HepG2 (cell line): ENCODE data around the gene ACSL5. TPM values are rescaled to one million over a fixed set of nuclear protein-coding genes. Genes with fewer than 3 reads are reported as not detected.

Experiments
- ATAC-seq: fragments of 200-7000 bp; cut with Tn5 transposase; 3 replicates; pipeline ENCODE4 v1.9.1; 2020; ENCODE audit warnings: mild to moderate bottlenecking, moderate library complexity
- BruUV-seq: library from RNA; stranded (reverse); fragments of 400-500 nt; replicated peaks from 2 replicates; lab custom pipeline; 2021; lab: Mats Ljungman, UMichigan
- CTCF ChIA-PET: fragments of 300-600 bp; formaldehyde crosslinking; extraction: SDS; loops from one replicate; lab custom pipeline; 2021; ENCODE audit warnings: low total read pairs, inconsistent platforms, low intra/inter-chr PET ratio; lab: Yijun Ruan, JAX
- POLR2A ChIA-PET: fragments of 350-600 bp; sonication (Branson Sonifier 250); formaldehyde crosslinking; loops from one replicate; lab custom pipeline; 2020; ENCODE audit warnings: antibody characterized with exemption, inconsistent platforms; lab: Yijun Ruan, JAX
- DNase-seq: peaks from one replicate; pipeline ENCODE4 v3.0.0-alpha.2; 2015; ENCODE audit warnings: low spot score
- FAIRE-seq: peaks from 3 replicates; lab custom pipeline; 2011; peaks lifted over from hg19 to GRCh38; lab: Jason Lieb, UNC
- H2AFZ ChIP-seq: one replicate; pipeline ENCODE4 v1.6.1; 2011; ENCODE audit warnings: low read length, inconsistent platforms
- H3K27ac ChIP-seq: fragments of 300-600 bp; 3 replicates; pipeline ENCODE4 v1.8.0; 2011; ENCODE audit warnings: mixed run types, mild to moderate bottlenecking, mixed read lengths, low read length, inconsistent platforms; ENCODE audit not compliant: insufficient read depth; ENCODE audit errors: extremely low read length
- H3K27me3 ChIP-seq, 2 experiments: fragments of 200-600 bp in 1 of 2; 2 replicates in 1 of 2; 3 replicates in 1 of 2; pipeline versions ENCODE4 v1.6.0 to v1.8.0; 2011; ENCODE audit warnings: low read length in 2 of 2, mild to moderate bottlenecking in 2 of 2, moderate library complexity in 2 of 2, inconsistent platforms in 1 of 2; ENCODE audit not compliant: insufficient read depth in 2 of 2, control insufficient read depth in 1 of 2
- H3K36me3 ChIP-seq, 2 experiments: fragments of 200-600 bp in 1 of 2; replicated peaks in 1 of 2; 2 replicates in 1 of 2; 3 replicates in 1 of 2; pipeline versions ENCODE4 v1.5.1 to v1.8.0; 2011; ENCODE audit warnings: low read length in 2 of 2, inconsistent platforms in 1 of 2; ENCODE audit not compliant: insufficient read depth in 2 of 2, control insufficient read depth in 1 of 2
- H3K4me1 ChIP-seq: 2 replicates; pipeline ENCODE4 v1.5.1; 2012; ENCODE audit warnings: low read length, inconsistent platforms; ENCODE audit not compliant: insufficient read depth
- H3K4me2 ChIP-seq: 2 replicates; pipeline ENCODE4 v1.6.0; 2011; ENCODE audit warnings: low read depth, low read length, inconsistent platforms
- H3K4me3 ChIP-seq, 3 experiments: fragments of 200-600 bp in 1 of 3; sonication (generic), shearing (Covaris generic) in 1 of 3; replicated peaks in 1 of 3; 2 replicates each; pipeline ENCODE4 v1.5.1; 2011 to 2016; ENCODE audit warnings: low read length in 3 of 3, inconsistent platforms in 2 of 3, low read depth in 2 of 3, mild to moderate bottlenecking in 2 of 3, control low read depth in 1 of 3, mixed read lengths in 1 of 3; ENCODE audit not compliant: insufficient read depth in 1 of 3
- H3K79me2 ChIP-seq: one replicate; pipeline ENCODE4 v1.6.1; 2011; ENCODE audit warnings: low read length, inconsistent platforms; ENCODE audit not compliant: insufficient read depth
- H3K9ac ChIP-seq: 2 replicates; pipeline ENCODE4 v1.6.0; 2011; ENCODE audit warnings: mild to moderate bottlenecking, low read depth, low read length, inconsistent platforms; ENCODE audit not compliant: insufficient read depth
- H3K9me3 ChIP-seq: 2 replicates; pipeline ENCODE4 v1.5.1; 2012; ENCODE audit warnings: mild to moderate bottlenecking, low read length
- H4K20me1 ChIP-seq: 2 replicates; pipeline ENCODE4 v1.6.0; 2011; ENCODE audit warnings: inconsistent platforms, mild to moderate bottlenecking, low read length, moderate library complexity; ENCODE audit not compliant: insufficient read depth
- CC2D1A ChIP-seq: sonication (generic); formaldehyde crosslinking; IDR thresholded peaks from 2 replicates; pipeline ENCODE4 v1.8.1; 2023; ENCODE audit warnings: mild to moderate bottlenecking, missing genetic modification reagents
- HOXA7 ChIP-seq: sonication (generic); formaldehyde crosslinking; IDR thresholded peaks from 2 replicates; pipeline ENCODE4 v1.8.1; 2022; ENCODE audit warnings: mild to moderate bottlenecking, missing genetic modification reagents, moderate library complexity
- KAT2B ChIP-seq: fragments of 150-350 bp; IDR thresholded peaks from 2 replicates; pipeline ENCODE4 v1.6.1; 2014; ENCODE audit warnings: low read depth, low read length, borderline replicate concordance
- MAF1 ChIP-seq: sonication (generic); formaldehyde crosslinking; IDR thresholded peaks from 2 replicates; pipeline ENCODE4 v1.5.0; 2020; ENCODE audit warnings: missing genetic modification reagents, borderline replicate concordance
- NONO ChIP-seq, 2 experiments: fragments of 450-650 bp in 1 of 2; sonication (generic) in 1 of 2; formaldehyde crosslinking in 1 of 2; IDR thresholded peaks in 1 of 2; conservative IDR thresholded peaks in 1 of 2; 2 replicates each; pipeline versions ENCODE4 v1.6.1 to v1.8.0; 2017 to 2022; ENCODE audit warnings: mild to moderate bottlenecking in 1 of 2, missing genetic modification reagents in 1 of 2, moderate library complexity in 1 of 2
- RBM39 ChIP-seq: fragments of 200-400 bp; formaldehyde crosslinking; IDR thresholded peaks from one replicate; pipeline ENCODE4 v1.6.1; 2018; ENCODE audit warnings: antibody characterized with exemption, mild to moderate bottlenecking, low read depth, low read length; ENCODE audit not compliant: poor library complexity, severe bottlenecking
- ZNF367 ChIP-seq: sonication (generic); formaldehyde crosslinking; IDR thresholded peaks from 2 replicates; pipeline ENCODE4 v1.4.0; 2020; ENCODE audit warnings: missing genetic modification reagents, borderline replicate concordance
- WGBS: methylation state at CpG from one replicate; pipeline ENCODE4 v1.1.6; 2017; ENCODE audit warnings: low lambda C conversion rate; 5-methylcytosine and 5-hydroxymethylcytosine counted together
- in situ Hi-C: cut with HindIII; loops from 2 replicates; pipeline ENCODE4 v1.10.0; 2017; ENCODE audit warnings: low pct_unique_long_range_greater_than_20kb; ENCODE audit not compliant: extremely low pct_ligation_motif_present
- intact Hi-C: fragments of 100-400 bp; cut with micrococcal nuclease; formaldehyde crosslinking; loops from one replicate; pipeline ENCODE4 v1.10.0; 2022; ENCODE audit not compliant: unreplicated experiment
- polyA plus RNA-seq, 8 experiments: library from polyadenylated mRNA; depleted of rRNA in 3 of 8; stranded (reverse) in 7 of 8; unstranded in 1 of 8; fragments of >200 nt; fragmentation: Illumina TruSeq in 4 of 8; extraction: Trizol in 4 of 8; gene quantifications; 2 replicates each; pipeline versions ENCODE4 v1.2.1 to v1.2.3, GENCODE V29; 2011 to 2016; ENCODE audit warnings: low read depth in 4 of 8, missing spikeins in 1 of 8, mixed read lengths in 1 of 8; ENCODE audit not compliant: insufficient read depth in 1 of 8
- total RNA-seq, 5 experiments: library from RNA; depleted of rRNA; stranded (reverse); fragments of >200 nt; fragmentation: Illumina TruSeq; extraction: Trizol; gene quantifications; 2 replicates each; pipeline ENCODE4 v1.2.3, GENCODE V29; 2016; ENCODE audit warnings: low read depth in 1 of 5
- TF ChIP-seq, protein P1 (sequence below): IDR thresholded peaks from 2 replicates; pipeline ENCODE4 v1.6.1; 2018; ENCODE audit warnings: missing genetic modification reagents, mild to moderate bottlenecking, missing compliant biosample characterization
- TF ChIP-seq, protein P2 (sequence below): IDR thresholded peaks from 2 replicates; pipeline ENCODE4 v1.6.1; 2016; ENCODE audit warnings: missing compliant biosample characterization, missing genetic modification reagents, borderline replicate concordance
- TF ChIP-seq, protein P3 (sequence below): sonication (generic); formaldehyde crosslinking; IDR thresholded peaks from 2 replicates; pipeline ENCODE4 v1.4.0; 2020; ENCODE audit warnings: missing genetic modification reagents
- TF ChIP-seq, protein P4 (sequence below): sonication (generic); formaldehyde crosslinking; IDR thresholded peaks from 2 replicates; pipeline ENCODE4 v1.8.1; 2022; ENCODE audit warnings: low read depth, mild to moderate bottlenecking, missing genetic modification reagents

ACSL5 gene
- total and polyA plus RNA-seq, 2 of the 13 experiments (the other 11 are each of a cell fraction or from before 2014, with no cell fraction given) = 56.4 to 82.5 TPM

DNA sequence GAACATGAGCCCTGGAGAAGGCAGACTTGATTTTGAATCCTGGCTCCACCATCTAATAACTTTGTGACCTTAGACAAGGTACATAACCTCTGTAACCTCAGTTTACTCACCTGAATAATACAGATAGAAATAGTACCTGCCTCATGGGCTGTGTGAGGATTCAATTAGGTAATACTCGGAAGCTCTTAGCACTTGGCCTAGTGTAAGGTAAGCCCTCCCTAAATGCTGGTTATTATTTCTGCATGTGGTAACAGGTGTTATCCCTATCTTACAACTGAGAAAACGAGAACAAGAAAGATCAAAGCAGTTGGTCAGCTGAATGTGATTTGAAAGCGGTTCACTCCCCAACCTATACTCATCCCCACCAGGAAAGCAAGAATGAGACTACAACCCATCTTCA, 28.7 kb upstream of the ACSL5 start:
- ChIA-PET POLR2A (no interaction called here), CTCF (no interaction called here)
- Histone ChIP-seq H4K20me1 (no peaks in the 10 kb centered on the region), H3K4me1 (peaks cover 31% of the 10 kb centered on the region), H2AFZ (no peak overlapping the region), H3K27me3 (no peaks in the 10 kb centered on the region), H3K9me3 (no peaks in the 10 kb centered on the region), H3K79me2 (no peaks in the 10 kb centered on the region), H3K36me3 (no peaks in the 10 kb centered on the region), H3K4me3 (no peak overlapping the region), H3K4me2 (no peak overlapping the region), H3K9ac (no peak overlapping the region), H3K27ac (no peak overlapping the region)
- DNase-seq (no peak), ATAC-seq (no peak), FAIRE-seq (no peak)
- BruUV-seq = no TSS peak
- no peak for TF ChIP-seq HOXA7 (CRISPR knock-in tag)
- TF ChIP-seq, protein P1, sequence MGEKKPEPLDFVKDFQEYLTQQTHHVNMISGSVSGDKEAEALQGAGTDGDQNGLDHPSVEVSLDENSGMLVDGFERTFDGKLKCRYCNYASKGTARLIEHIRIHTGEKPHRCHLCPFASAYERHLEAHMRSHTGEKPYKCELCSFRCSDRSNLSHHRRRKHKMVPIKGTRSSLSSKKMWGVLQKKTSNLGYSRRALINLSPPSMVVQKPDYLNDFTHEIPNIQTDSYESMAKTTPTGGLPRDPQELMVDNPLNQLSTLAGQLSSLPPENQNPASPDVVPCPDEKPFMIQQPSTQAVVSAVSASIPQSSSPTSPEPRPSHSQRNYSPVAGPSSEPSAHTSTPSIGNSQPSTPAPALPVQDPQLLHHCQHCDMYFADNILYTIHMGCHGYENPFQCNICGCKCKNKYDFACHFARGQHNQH (CRISPR knock-in tag) = no peak
- intact Hi-C loops = no loop called here
- 20% methylated on average over 3 of the region's 3 CpGs for WGBS
- in situ Hi-C loops = loop anchor here (25.0 kb wide), 1 partner anchor 92 kb away; the partner anchor contains the start of genes VTI1A and ZDHHC6

DNA sequence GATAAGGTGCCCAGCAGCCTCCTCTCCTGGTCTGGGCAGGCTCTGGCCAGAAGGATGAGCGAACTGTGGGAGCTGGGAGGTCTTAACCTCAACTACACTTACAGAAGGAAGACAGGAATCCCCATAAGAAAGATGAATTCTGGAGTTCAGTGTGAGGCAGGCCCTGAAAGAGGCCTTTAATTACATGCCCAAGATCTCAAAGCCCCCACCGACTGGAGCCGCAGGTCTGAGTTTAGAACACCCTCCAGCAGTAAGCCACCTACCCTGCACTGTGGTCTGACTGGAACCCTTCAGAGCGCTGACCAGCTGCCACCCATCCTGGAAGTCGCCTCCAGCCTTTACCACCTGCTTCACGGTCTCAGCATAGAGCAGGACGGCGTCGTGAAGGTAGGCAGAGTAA, 28.2 kb upstream of the ACSL5 start:
- H4K20me1 ChIP-seq = no peaks in the 10 kb centered on the region
- H3K4me1 ChIP-seq = peaks cover 31% of the 10 kb centered on the region
- H3K9ac ChIP-seq = no peak overlapping the region
- BruUV-seq = no TSS peak
- CTCF ChIA-PET = no interaction called here
- H3K79me2 ChIP-seq = no peaks in the 10 kb centered on the region
- H3K27me3 ChIP-seq = no peaks in the 10 kb centered on the region
- no peak overlapping the region for H3K27ac ChIP-seq
- 87% methylated on average over 8 of the region's 9 CpGs for whole genome bisulfite sequencing
- intact Hi-C loops (no loop called here), in situ Hi-C loops (loop anchor here (25.0 kb wide), 1 partner anchor 92 kb away; the partner anchor contains the start of genes VTI1A and ZDHHC6)
- H3K4me2 ChIP-seq = no peak overlapping the region
- POLR2A ChIA-PET = no interaction called here
- no peak overlapping the region for H3K4me3 ChIP-seq
- no peak overlapping the region for H2AFZ ChIP-seq
- FAIRE-seq (no peak), ATAC-seq (no peak), DNase-seq (no peak)
- no peaks in the 10 kb centered on the region for H3K9me3 ChIP-seq
- no peaks in the 10 kb centered on the region for H3K36me3 ChIP-seq
- TF ChIP-seq RBM39 = no peak
- no peak for TF ChIP-seq CC2D1A (CRISPR knock-in tag)
- TF ChIP-seq, protein P2, sequence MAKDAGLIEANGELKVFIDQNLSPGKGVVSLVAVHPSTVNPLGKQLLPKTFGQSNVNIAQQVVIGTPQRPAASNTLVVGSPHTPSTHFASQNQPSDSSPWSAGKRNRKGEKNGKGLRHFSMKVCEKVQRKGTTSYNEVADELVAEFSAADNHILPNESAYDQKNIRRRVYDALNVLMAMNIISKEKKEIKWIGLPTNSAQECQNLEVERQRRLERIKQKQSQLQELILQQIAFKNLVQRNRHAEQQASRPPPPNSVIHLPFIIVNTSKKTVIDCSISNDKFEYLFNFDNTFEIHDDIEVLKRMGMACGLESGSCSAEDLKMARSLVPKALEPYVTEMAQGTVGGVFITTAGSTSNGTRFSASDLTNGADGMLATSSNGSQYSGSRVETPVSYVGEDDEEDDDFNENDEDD (CRISPR knock-in tag) = no peak
- no peak for TF ChIP-seq NONO (IDR thresholded peaks at IDR 0.05)
- TF ChIP-seq NONO (CRISPR knock-in tag; conservative IDR thresholded peaks at IDR 0.05) = no peak
- TF ChIP-seq KAT2B = no peak
- TF ChIP-seq, protein P3, sequence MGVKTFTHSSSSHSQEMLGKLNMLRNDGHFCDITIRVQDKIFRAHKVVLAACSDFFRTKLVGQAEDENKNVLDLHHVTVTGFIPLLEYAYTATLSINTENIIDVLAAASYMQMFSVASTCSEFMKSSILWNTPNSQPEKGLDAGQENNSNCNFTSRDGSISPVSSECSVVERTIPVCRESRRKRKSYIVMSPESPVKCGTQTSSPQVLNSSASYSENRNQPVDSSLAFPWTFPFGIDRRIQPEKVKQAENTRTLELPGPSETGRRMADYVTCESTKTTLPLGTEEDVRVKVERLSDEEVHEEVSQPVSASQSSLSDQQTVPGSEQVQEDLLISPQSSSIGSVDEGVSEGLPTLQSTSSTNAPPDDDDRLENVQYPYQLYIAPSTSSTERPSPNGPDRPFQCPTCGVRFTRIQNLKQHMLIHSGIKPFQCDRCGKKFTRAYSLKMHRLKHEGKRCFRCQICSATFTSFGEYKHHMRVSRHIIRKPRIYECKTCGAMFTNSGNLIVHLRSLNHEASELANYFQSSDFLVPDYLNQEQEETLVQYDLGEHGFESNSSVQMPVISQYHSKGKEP (CRISPR knock-in tag) = no peak
- no peak for TF ChIP-seq ZNF367 (CRISPR knock-in tag)
- TF ChIP-seq MAF1 (CRISPR knock-in tag) = no peak
- TF ChIP-seq, protein P4, sequence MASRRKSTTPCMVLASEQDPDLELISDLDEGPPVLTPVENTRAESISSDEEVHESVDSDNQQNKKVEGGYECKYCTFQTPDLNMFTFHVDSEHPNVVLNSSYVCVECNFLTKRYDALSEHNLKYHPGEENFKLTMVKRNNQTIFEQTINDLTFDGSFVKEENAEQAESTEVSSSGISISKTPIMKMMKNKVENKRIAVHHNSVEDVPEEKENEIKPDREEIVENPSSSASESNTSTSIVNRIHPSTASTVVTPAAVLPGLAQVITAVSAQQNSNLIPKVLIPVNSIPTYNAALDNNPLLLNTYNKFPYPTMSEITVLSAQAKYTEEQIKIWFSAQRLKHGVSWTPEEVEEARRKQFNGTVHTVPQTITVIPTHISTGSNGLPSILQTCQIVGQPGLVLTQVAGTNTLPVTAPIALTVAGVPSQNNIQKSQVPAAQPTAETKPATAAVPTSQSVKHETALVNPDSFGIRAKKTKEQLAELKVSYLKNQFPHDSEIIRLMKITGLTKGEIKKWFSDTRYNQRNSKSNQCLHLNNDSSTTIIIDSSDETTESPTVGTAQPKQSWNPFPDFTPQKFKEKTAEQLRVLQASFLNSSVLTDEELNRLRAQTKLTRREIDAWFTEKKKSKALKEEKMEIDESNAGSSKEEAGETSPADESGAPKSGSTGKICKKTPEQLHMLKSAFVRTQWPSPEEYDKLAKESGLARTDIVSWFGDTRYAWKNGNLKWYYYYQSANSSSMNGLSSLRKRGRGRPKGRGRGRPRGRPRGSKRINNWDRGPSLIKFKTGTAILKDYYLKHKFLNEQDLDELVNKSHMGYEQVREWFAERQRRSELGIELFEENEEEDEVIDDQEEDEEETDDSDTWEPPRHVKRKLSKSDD (CRISPR knock-in tag) = no peak
